Nephron (organoid): Measurements from ENCODE around the gene IFI27L1.

Source experiments
- H3K27ac Mint-ChIP-seq, 3 experiments: 2 replicates each; pipeline ENCODE4 v1.8.0; 2020; ENCODE audit warnings: mixed read lengths in 3 of 3, mild to moderate bottlenecking in 2 of 3, moderate library complexity in 1 of 3
- H3K27me3 Mint-ChIP-seq: 2 replicates; pipeline ENCODE4 v1.8.0; 2021; ENCODE audit warnings: low read depth, mild to moderate bottlenecking, moderate library complexity, mixed read lengths
- H3K36me3 Mint-ChIP-seq: 2 replicates; pipeline ENCODE4 v1.8.0; 2020; ENCODE audit warnings: low read depth, mixed read lengths
- H3K4me1 Mint-ChIP-seq: 2 replicates; pipeline ENCODE4 v1.8.0; 2020; ENCODE audit warnings: mixed read lengths
- H3K4me3 Mint-ChIP-seq, 3 experiments: 2 replicates each; pipeline ENCODE4 v1.8.0; 2020; ENCODE audit warnings: mild to moderate bottlenecking in 3 of 3, mixed read lengths in 3 of 3, moderate library complexity in 2 of 3
- H3K9me3 Mint-ChIP-seq: 2 replicates; pipeline ENCODE4 v1.8.0; 2020; ENCODE audit warnings: mixed read lengths
- TF ChIP-seq, protein P1 (sequence below), 3 experiments: fragments of 200-600 bp; sonication (generic); IDR thresholded peaks; one replicate each; pipeline ENCODE4 v1.5.0; 2021; ENCODE audit warnings: antibody characterized with exemption in 3 of 3; ENCODE audit not compliant: unreplicated experiment in 3 of 3

Gene IFI27L1

DNA sequence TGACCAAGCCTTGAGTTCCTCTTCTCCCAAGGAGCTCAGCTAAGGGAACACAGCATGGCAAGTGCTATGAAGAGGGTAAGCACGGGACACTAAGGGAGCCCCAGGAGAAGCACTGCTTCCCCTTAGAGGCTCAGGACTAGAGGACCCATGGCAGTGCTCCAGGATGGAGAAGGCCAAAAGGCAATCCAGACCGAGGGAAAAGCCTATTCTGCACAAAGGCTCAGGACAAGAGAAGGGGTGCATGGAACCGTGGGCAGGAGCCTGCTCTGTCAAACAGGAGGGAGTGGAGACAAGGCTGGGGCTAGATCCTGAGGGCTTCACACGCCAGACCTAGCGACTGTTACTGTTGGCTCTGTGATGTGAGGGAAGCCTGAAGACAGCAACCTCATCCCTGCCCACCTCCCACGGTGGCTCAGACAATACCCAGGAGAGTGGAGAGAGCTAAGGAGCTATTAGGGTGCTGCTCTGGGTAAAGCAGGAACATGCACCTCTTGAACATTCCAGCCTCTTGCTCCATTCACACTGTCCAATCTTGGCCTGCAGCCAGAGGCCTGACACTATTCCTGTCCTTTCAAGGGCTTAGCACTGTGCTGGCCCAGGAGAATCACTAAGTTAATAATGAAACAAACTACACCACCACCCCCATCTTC, 30.8 kb upstream of the IFI27L1 start:
- Mint-ChIP-seq H3K4me1 (peaks cover 24% of the 10 kb centered on the region), H3K9me3 (no peaks in the 10 kb centered on the region), H3K4me3 (no peak overlapping the region), H3K27ac (peak overlapping the region; percentile 54 to 85 (median 80)), H3K36me3 (peaks cover 72% of the 10 kb centered on the region), H3K27me3 (no peaks in the 10 kb centered on the region)
- TF ChIP-seq, protein P1, sequence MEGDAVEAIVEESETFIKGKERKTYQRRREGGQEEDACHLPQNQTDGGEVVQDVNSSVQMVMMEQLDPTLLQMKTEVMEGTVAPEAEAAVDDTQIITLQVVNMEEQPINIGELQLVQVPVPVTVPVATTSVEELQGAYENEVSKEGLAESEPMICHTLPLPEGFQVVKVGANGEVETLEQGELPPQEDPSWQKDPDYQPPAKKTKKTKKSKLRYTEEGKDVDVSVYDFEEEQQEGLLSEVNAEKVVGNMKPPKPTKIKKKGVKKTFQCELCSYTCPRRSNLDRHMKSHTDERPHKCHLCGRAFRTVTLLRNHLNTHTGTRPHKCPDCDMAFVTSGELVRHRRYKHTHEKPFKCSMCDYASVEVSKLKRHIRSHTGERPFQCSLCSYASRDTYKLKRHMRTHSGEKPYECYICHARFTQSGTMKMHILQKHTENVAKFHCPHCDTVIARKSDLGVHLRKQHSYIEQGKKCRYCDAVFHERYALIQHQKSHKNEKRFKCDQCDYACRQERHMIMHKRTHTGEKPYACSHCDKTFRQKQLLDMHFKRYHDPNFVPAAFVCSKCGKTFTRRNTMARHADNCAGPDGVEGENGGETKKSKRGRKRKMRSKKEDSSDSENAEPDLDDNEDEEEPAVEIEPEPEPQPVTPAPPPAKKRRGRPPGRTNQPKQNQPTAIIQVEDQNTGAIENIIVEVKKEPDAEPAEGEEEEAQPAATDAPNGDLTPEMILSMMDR (IDR thresholded peaks at IDR 0.05; ENCODE audit: unreplicated experiment in 3 of 3): no peak

DNA sequence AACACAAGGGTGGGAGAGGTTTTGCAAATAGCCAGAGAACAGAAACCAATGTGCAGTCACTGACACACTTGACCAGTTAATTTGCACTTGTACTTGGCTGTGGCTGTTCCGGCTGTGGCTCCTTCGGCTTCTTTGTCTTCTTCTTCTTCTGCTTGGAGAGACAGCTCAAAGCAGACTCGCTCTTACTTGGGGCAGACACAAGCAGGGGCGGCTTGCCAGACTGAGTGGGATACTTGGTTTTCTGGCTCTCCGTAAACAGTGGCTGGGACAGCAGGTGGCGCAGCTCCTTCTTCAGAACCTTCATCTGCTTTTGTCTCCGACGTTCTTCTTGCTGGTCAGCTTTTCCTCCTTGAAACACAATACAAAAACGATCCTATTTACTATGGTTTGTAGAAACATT, 30.0 kb upstream of the IFI27L1 start:
- no peaks in the 10 kb centered on the region for H3K9me3 Mint-ChIP-seq
- peak overlapping the region; percentile 54 to 85 (median 80) for H3K27ac Mint-ChIP-seq
- no peaks in the 10 kb centered on the region for H3K27me3 Mint-ChIP-seq
- H3K4me3 Mint-ChIP-seq: no peak overlapping the region
- H3K4me1 Mint-ChIP-seq: peaks cover 24% of the 10 kb centered on the region
- TF ChIP-seq, protein P1 (IDR thresholded peaks at IDR 0.05; ENCODE audit: unreplicated experiment in 3 of 3): peak; percentile 40 to 44 (median 41)
- peaks cover 72% of the 10 kb centered on the region for H3K36me3 Mint-ChIP-seq

DNA sequence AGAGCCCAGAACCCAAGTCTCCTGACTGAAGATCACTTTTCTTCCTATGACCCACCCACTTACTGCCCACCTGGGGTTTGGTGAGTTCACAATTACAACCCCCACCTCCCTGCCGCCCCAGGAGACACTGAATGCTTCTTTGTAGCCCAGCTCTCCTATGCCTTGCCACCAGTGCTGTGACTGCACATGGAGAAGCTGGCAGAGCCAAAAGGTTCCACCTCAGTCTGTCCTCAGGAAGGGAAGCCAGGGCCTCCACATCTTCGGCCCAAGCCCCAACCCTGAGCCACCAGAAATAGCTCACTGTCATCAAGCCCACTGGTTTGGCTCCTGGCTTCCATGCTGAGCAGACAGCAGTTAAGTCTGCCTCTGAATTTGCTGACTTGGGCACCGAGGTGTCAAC, 29.3 kb upstream of the IFI27L1 start:
- peak overlapping the region; percentile 54 to 85 (median 80) for H3K27ac Mint-ChIP-seq

DNA sequence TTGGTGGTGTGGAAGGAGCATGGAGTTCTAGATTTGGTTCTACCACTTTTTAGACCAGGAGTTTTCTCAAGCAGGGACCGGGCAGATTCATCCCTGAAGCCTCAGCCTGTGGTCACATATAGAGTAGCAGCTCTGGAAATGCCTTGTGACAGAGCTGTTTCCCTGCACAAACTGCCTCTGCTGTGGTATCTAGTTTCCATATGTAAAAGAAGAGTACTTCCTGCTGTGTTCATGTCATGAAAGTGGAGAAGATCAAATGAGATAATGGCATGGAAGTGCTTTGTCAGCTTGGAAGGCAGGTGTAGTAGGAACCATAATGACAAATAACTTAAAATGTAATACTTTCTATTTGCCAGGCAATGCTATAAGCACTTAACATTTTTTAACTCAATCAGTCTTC, 28.9 kb upstream of the IFI27L1 start:
- Mint-ChIP-seq H3K27me3 (no peaks in the 10 kb centered on the region), H3K27ac (peak overlapping the region; percentile 54 to 85 (median 80)), H3K4me1 (peaks cover 28% of the 10 kb centered on the region), H3K36me3 (peaks cover 82% of the 10 kb centered on the region), H3K4me3 (no peak overlapping the region), H3K9me3 (no peaks in the 10 kb centered on the region)
- TF ChIP-seq, protein P1 (IDR thresholded peaks at IDR 0.05; ENCODE audit: unreplicated experiment in 3 of 3): no peak

More for the DNA sequence above, 29.3 kb upstream of the IFI27L1 start:
- H3K9me3 Mint-ChIP-seq: no peaks in the 10 kb centered on the region
- TF ChIP-seq, protein P1 (IDR thresholded peaks at IDR 0.05; ENCODE audit: unreplicated experiment in 3 of 3): no peak
- peaks cover 78% of the 10 kb centered on the region for H3K36me3 Mint-ChIP-seq
- no peaks in the 10 kb centered on the region for H3K27me3 Mint-ChIP-seq
- peaks cover 28% of the 10 kb centered on the region for H3K4me1 Mint-ChIP-seq
- H3K4me3 Mint-ChIP-seq: no peak overlapping the region

DNA sequence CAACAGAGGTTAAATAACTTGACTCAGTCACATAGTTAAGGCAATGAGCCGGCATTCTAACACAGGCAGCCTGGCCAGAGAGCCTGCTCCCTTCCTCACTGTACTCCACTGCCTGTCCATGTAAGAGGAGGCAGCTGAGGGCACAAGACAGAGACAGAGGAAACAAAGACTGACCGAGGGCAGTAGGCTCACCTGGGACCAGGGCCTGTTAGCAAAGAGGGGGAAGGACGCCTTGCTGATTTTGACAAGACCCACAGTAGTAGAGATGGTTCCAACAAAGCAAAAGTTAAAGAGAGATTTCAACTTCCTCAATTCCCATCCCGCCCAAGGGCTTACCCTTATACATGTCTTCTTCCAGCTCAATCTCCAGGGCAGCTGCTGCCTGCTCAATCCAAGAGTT, 28.4 kb upstream of the IFI27L1 start:
- Mint-ChIP-seq H3K4me1 (peaks cover 28% of the 10 kb centered on the region), H3K27me3 (no peaks in the 10 kb centered on the region), H3K9me3 (no peaks in the 10 kb centered on the region), H3K36me3 (peaks cover 87% of the 10 kb centered on the region), H3K27ac (peak overlapping the region in 2 of 3 experiments; percentile 54 to 85), H3K4me3 (no peak overlapping the region)
- TF ChIP-seq, protein P1 (IDR thresholded peaks at IDR 0.05; ENCODE audit: unreplicated experiment in 3 of 3): no peak

DNA sequence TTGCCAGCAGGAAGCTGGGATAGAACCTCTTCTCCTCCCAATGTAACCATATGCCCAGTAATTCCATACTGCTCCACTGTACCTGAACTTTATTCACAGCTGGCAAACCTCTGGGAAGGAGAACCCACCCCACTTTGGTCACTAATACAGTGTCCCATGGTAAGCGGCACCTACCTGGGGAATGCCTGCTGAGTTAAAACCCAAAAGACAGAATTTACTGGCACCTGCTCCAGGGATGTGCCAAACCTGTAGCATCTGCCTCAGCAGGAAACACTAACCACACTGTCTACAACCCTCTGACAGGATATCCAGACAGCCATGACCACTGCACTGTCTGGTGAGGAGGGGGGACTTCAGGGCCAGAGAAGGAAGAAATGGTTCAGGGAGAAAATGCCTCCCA, 26.7 kb upstream of the IFI27L1 start:
- H3K36me3 Mint-ChIP-seq: peaks cover 88% of the 10 kb centered on the region
- H3K9me3 Mint-ChIP-seq: no peaks in the 10 kb centered on the region
- H3K4me1 Mint-ChIP-seq: peaks cover 28% of the 10 kb centered on the region
- peak overlapping the region in 1 of 3 experiments; percentile 68 for H3K27ac Mint-ChIP-seq
- H3K4me3 Mint-ChIP-seq: no peak overlapping the region
- H3K27me3 Mint-ChIP-seq: no peaks in the 10 kb centered on the region
- TF ChIP-seq, protein P1 (IDR thresholded peaks at IDR 0.05; ENCODE audit: unreplicated experiment in 3 of 3): no peak
